Colonic mucosa (tissue), 4 donors: Measurements from ENCODE around the gene NDST3. TPM values are rescaled to one million over a fixed set of nuclear protein-coding genes. Genes with fewer than 3 reads are reported as not detected.

Experiments
- DNase-seq: peaks from one replicate; pipeline ENCODE4 v3.0.0-alpha.2; 2020
- H3K27ac ChIP-seq: fragments of 200-600 bp; one replicate; pipeline ENCODE4 v1.8.0; 2021
- H3K27me3 ChIP-seq: fragments of 200-600 bp; one replicate; pipeline ENCODE4 v1.8.0; 2021
- H3K36me3 ChIP-seq: fragments of 200-600 bp; one replicate; pipeline ENCODE4 v1.8.0; 2021
- H3K4me1 ChIP-seq: fragments of 200-600 bp; one replicate; pipeline ENCODE4 v1.8.0; 2021; ENCODE audit warnings: mild to moderate bottlenecking
- H3K4me3 ChIP-seq: fragments of 200-600 bp; one replicate; pipeline ENCODE4 v1.8.0; 2021
- H3K9ac ChIP-seq, 2 donors: one replicate each; pipeline ENCODE4 v1.7.0; 2013; ENCODE audit warnings: control low read depth in 2 of 2, low read depth in 2 of 2, low read length in 2 of 2
- H3K9me3 ChIP-seq: fragments of 200-600 bp; one replicate; pipeline ENCODE4 v1.8.0; 2021
- CTCF ChIP-seq: fragments of 200-600 bp; IDR thresholded peaks from one replicate; pipeline ENCODE4 v1.8.0; 2022; ENCODE audit warnings: antibody characterized with exemption, mild to moderate bottlenecking
- intact Hi-C: fragments of 100-400 bp; cut with DNase I; formaldehyde crosslinking; loops from one replicate; pipeline ENCODE4 v1.14.1; 2022
- total RNA-seq, 2 donors: library from RNA; stranded (reverse); fragmentation: NEBNext Ultra II Directional in 1 of 2; extraction: Animal tissue kit (Norgen Biotek cat#: 25700) in 1 of 2; gene quantifications; one replicate each; pipeline ENCODE4 v1.2.1, GENCODE V29; 2021
- donor health status: healthy.
- donor health status: DM: no; HTN: no; CAD: no.
- donor health status: DM: no; HTN: no; CAD: no.

NDST3 gene
- total RNA-seq, 2 donors from 2014 or later, result not detected

DNA sequence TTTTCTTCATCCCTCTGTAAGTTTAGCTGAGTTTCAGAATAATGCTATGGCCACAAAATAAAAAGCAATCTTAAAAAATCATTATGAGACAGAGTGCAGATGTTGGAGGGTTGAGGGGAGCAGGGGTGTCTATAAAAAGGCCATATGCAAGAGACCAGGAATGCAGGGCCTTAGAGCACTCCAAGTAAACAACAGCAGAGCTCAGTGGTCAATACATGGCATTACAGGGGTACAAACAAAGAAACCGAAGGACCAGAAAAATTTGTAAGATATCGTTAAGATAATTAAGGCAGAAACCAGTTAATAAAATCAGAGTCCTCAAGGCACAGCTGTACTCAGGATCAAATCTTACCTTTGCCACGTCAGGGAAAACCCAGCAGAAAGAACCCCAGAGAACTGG, 28.4 kb upstream of the NDST3 start:
- no peaks in the 10 kb centered on the region for H3K27me3 ChIP-seq
- no peak overlapping the region for H3K9ac ChIP-seq
- no peak overlapping the region for H3K27ac ChIP-seq
- H3K9me3 ChIP-seq, result no peaks in the 10 kb centered on the region
- no peaks in the 10 kb centered on the region for H3K4me1 ChIP-seq
- no peak for DNase-seq
- no peak for TF ChIP-seq CTCF
- no peaks in the 10 kb centered on the region for H3K36me3 ChIP-seq
- H3K4me3 ChIP-seq, result no peak overlapping the region
- intact Hi-C loops, result no loop called here

- TF ChIP-seq CTCF, result no peak
- Histone ChIP-seq H3K27me3 (no peaks in the 10 kb centered on the region), H3K4me1 (no peaks in the 10 kb centered on the region), H3K36me3 (no peaks in the 10 kb centered on the region), H3K9ac (no peak overlapping the region), H3K9me3 (no peaks in the 10 kb centered on the region), H3K4me3 (no peak overlapping the region), H3K27ac (no peak overlapping the region)
- intact Hi-C loops, result no loop called here
- no peak for DNase-seq
Measured at GRCh38 chr4:118012142-118012541, 22.1 kb upstream of the NDST3 start.

GRCh38 chr4:118014831-118015230, 19.5 kb upstream of the NDST3 start:
- H3K4me3 ChIP-seq, result no peak overlapping the region
- H3K36me3 ChIP-seq, result no peaks in the 10 kb centered on the region
- intact Hi-C loops, result no loop called here
- H3K4me1 ChIP-seq, result no peaks in the 10 kb centered on the region
- no peak for TF ChIP-seq CTCF
- no peaks in the 10 kb centered on the region for H3K27me3 ChIP-seq
- H3K9ac ChIP-seq, result no peak overlapping the region
- no peaks in the 10 kb centered on the region for H3K9me3 ChIP-seq
- no peak for DNase-seq
- no peak overlapping the region for H3K27ac ChIP-seq

DNA sequence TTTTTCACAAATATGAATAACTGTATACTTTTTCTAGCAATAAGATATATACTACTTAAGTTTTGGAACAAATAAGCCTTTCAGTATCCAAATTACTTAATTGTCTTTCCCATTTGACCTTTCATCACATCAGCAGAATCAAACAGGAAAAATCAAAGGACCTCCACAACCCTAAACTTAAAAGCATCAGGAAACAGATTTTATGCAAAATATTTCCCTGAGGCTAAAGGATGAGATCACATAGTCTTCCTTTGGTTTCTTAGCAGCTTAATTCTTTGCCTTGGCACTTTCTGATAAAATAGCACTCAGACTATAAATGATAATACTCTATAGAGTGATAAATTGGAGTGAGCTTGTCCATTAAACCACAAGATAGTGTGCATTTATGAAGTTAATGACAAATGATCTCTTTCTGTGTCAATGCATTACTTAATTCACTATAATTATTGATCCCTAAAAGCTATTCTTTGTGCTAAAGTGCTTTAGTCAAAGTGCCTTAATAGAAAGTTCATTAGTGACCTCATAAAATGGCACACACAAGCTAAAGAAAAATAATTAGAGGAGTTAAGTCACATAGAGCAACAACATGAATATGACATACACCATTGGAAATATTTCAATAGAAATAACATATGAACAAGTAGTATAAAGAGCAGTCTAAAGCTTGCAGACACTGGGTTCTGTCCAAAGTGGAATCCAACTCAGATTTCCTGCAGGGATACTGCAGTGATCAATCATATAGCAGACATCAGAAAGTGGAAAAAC, 15.7 kb upstream of the NDST3 start:
- TF ChIP-seq CTCF, result no peak

DNA sequence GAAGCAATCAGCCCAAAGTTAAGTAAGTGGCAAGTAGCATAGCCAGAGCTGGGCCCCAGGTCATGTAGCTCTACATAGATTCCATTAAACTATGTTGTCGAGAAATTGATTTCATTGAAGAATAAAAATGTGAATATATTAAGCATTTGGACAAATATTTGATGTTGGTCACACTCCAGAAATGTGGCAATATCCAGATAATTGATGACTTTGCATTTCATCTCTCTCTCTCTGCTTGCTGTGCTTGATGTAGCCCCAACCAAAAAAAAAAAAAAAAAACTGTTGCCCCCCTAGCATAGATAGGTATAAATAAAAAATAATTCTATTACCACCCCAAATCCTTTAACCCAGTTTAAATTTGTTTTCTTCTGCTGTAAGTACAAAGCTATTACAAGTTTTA, 7.5 kb upstream of the NDST3 start:
- Histone ChIP-seq H3K9ac (no peak overlapping the region), H3K36me3 (no peaks in the 10 kb centered on the region), H3K27me3 (no peaks in the 10 kb centered on the region), H3K9me3 (no peaks in the 10 kb centered on the region), H3K27ac (no peak overlapping the region), H3K4me1 (no peaks in the 10 kb centered on the region), H3K4me3 (no peak overlapping the region)
- no peak for DNase-seq
- intact Hi-C loops, result no loop called here
- TF ChIP-seq CTCF, result no peak

More for the DNA sequence above, 15.7 kb upstream of the NDST3 start:
- DNase-seq, result no peak
- no peak overlapping the region for H3K9ac ChIP-seq
- intact Hi-C loops, result no loop called here
- H3K9me3 ChIP-seq, result no peaks in the 10 kb centered on the region
- H3K4me1 ChIP-seq, result no peaks in the 10 kb centered on the region
- no peaks in the 10 kb centered on the region for H3K36me3 ChIP-seq
- no peaks in the 10 kb centered on the region for H3K27me3 ChIP-seq
- no peak overlapping the region for H3K27ac ChIP-seq
- no peak overlapping the region for H3K4me3 ChIP-seq
